Measurements from ENCODE around the gene CAPN5. TPM values are rescaled to one million over a fixed set of nuclear protein-coding genes. Genes with fewer than 3 reads are reported as not detected.

The CAPN5 gene
- total RNA-seq, 3 donors from 2014 or later, result 2.8 to 6.1 (median 3.6) TPM

- Histone ChIP-seq H3K27ac (no peak overlapping the region), H3K9me3 (no peaks in the 10 kb centered on the region), H3K4me3 (no peak overlapping the region), H3K4me1 (no peaks in the 10 kb centered on the region), H3K36me3 (no peaks in the 10 kb centered on the region), H3K27me3 (no peaks in the 10 kb centered on the region)
- TF ChIP-seq CTCF (IDR thresholded peaks at IDR 0.05) (no peak), POLR2A (IDR thresholded peaks at IDR 0.05) (no peak), POLR2AphosphoS5 (IDR thresholded peaks at IDR 0.05) (no peak)
- DNase-seq (ENCODE audit: low spot score in 2 of 2), result no peak
- intact Hi-C loops (cut with DNase I; ENCODE audit: low total_unique reads), result no loop called here
These were observed 52.8 kb downstream of the CAPN5 start for GRCh38 chr11:77119531-77119936.

- intact Hi-C loops (cut with DNase I; ENCODE audit: low total_unique reads), result no loop called here
- no peak for DNase-seq (ENCODE audit: low spot score in 2 of 2)
- H3K27me3 ChIP-seq, result no peaks in the 10 kb centered on the region
- H3K27ac ChIP-seq, result no peak overlapping the region
- H3K4me1 ChIP-seq, result no peaks in the 10 kb centered on the region
- H3K4me3 ChIP-seq, result no peak overlapping the region
- H3K36me3 ChIP-seq, result no peaks in the 10 kb centered on the region
- no peak for TF ChIP-seq CTCF (IDR thresholded peaks at IDR 0.05)
- no peak for TF ChIP-seq POLR2AphosphoS5 (IDR thresholded peaks at IDR 0.05)
- TF ChIP-seq POLR2A (IDR thresholded peaks at IDR 0.05), result no peak
- H3K9me3 ChIP-seq, result no peaks in the 10 kb centered on the region
These were observed 53.8 kb downstream of the CAPN5 start for GRCh38 chr11:77120571-77120970.

- Histone ChIP-seq H3K4me3 (no peak overlapping the region), H3K27me3 (no peaks in the 10 kb centered on the region), H3K36me3 (no peaks in the 10 kb centered on the region), H3K4me1 (no peaks in the 10 kb centered on the region), H3K27ac (no peak overlapping the region), H3K9me3 (no peaks in the 10 kb centered on the region)
- DNase-seq (ENCODE audit: low spot score in 2 of 2), result no peak
- intact Hi-C loops (cut with DNase I; ENCODE audit: low total_unique reads), result no loop called here
- TF ChIP-seq POLR2AphosphoS5 (IDR thresholded peaks at IDR 0.05) (no peak), POLR2A (IDR thresholded peaks at IDR 0.05) (no peak), CTCF (IDR thresholded peaks at IDR 0.05) (no peak)
These were observed 54.4 kb downstream of the CAPN5 start for GRCh38 chr11:77121096-77121640.

- intact Hi-C loops (cut with DNase I; ENCODE audit: low total_unique reads), result no loop called here
- DNase-seq (ENCODE audit: low spot score in 2 of 2), result no peak
- H3K27ac ChIP-seq, result no peak overlapping the region
- H3K36me3 ChIP-seq, result no peaks in the 10 kb centered on the region
- no peaks in the 10 kb centered on the region for H3K9me3 ChIP-seq
- TF ChIP-seq POLR2A (IDR thresholded peaks at IDR 0.05), result no peak
- no peak for TF ChIP-seq POLR2AphosphoS5 (IDR thresholded peaks at IDR 0.05)
- no peak for TF ChIP-seq CTCF (IDR thresholded peaks at IDR 0.05)
- H3K4me1 ChIP-seq, result no peaks in the 10 kb centered on the region
- no peaks in the 10 kb centered on the region for H3K27me3 ChIP-seq
- H3K4me3 ChIP-seq, result no peak overlapping the region
These were observed 55.3 kb downstream of the CAPN5 start for GRCh38 chr11:77121876-77122575.

- no peak overlapping the region for H3K27ac ChIP-seq
- TF ChIP-seq POLR2AphosphoS5 (IDR thresholded peaks at IDR 0.05) (no peak), POLR2A (IDR thresholded peaks at IDR 0.05) (no peak), CTCF (IDR thresholded peaks at IDR 0.05) (no peak)
- no peaks in the 10 kb centered on the region for H3K36me3 ChIP-seq
- DNase-seq (ENCODE audit: low spot score in 2 of 2), result no peak
- intact Hi-C loops (cut with DNase I; ENCODE audit: low total_unique reads), result no loop called here
- no peaks in the 10 kb centered on the region for H3K27me3 ChIP-seq
- no peak overlapping the region for H3K4me3 ChIP-seq
- peaks cover 0 to 3% of the 10 kb centered on the region in 2 donors for H3K4me1 ChIP-seq
- no peaks in the 10 kb centered on the region for H3K9me3 ChIP-seq
These were observed 55.9 kb downstream of the CAPN5 start for GRCh38 chr11:77122576-77123212.
